Endothelial cell of umbilical vein (primary cell): Measurements from ENCODE around the gene TAMALIN. TPM values are rescaled to one million over a fixed set of nuclear protein-coding genes. Genes with fewer than 3 reads are reported as not detected.

ENCODE experiments used
- BruUV-seq: library from RNA; stranded (reverse); fragments of 400-500 nt; replicated peaks from 2 replicates; lab custom pipeline; 2021; lab: Mats Ljungman, UMichigan
- CTCF ChIA-PET: fragments of 300-600, 350-600 bp; sonication (Branson Sonifier 250); formaldehyde crosslinking; loops from one replicate; lab custom pipeline; 2021; ENCODE audit warnings: antibody characterized with exemption, inconsistent platforms; lab: Charles Lee
- POLR2A ChIA-PET: fragments of 300-600, 350-600 bp; sonication (Branson Sonifier 250); formaldehyde crosslinking; loops from one replicate; lab custom pipeline; 2021; ENCODE audit warnings: antibody characterized with exemption, inconsistent platforms; lab: Charles Lee
- DNase-seq: peaks from one replicate; pipeline ENCODE4 v3.0.0-alpha.2; 2011; ENCODE audit warnings: low read depth, low spot score
- FAIRE-seq: peaks from 2 replicates; lab custom pipeline; 2011; peaks lifted over from hg19 to GRCh38; lab: Jason Lieb, UNC
- H2AFZ ChIP-seq: 2 replicates; pipeline ENCODE4 v1.6.0; 2012; ENCODE audit warnings: low read depth, low read length, control low read depth, inconsistent platforms
- H3K27ac ChIP-seq: 2 replicates; pipeline ENCODE4 v1.5.1; 2011; ENCODE audit warnings: low read depth, mild to moderate bottlenecking, control low read depth, low read length, moderate library complexity; ENCODE audit not compliant: insufficient read depth
- H3K27me3 ChIP-seq, 2 experiments: 2 replicates each; pipeline versions ENCODE4 v1.6.0 to v1.6.1; 2011; ENCODE audit warnings: low read length in 2 of 2, mixed read lengths in 1 of 2; ENCODE audit not compliant: control insufficient read depth in 2 of 2, insufficient read depth in 2 of 2
- H3K36me3 ChIP-seq, 2 experiments: 2 replicates in 1 of 2; 3 replicates in 1 of 2; pipeline ENCODE4 v1.5.1; 2011; ENCODE audit warnings: low read length in 2 of 2, mild to moderate bottlenecking in 1 of 2, moderate library complexity in 1 of 2; ENCODE audit not compliant: control insufficient read depth in 2 of 2, insufficient read depth in 2 of 2; ENCODE audit errors: extremely low read depth in 1 of 2
- H3K4me1 ChIP-seq: 3 replicates; pipeline ENCODE4 v1.5.1; 2011; ENCODE audit warnings: mild to moderate bottlenecking, low read length; ENCODE audit not compliant: control insufficient read depth, insufficient read depth; ENCODE audit errors: extremely low read depth
- H3K4me2 ChIP-seq: 2 replicates; pipeline ENCODE4 v1.6.1; 2011; ENCODE audit warnings: low read length, control low read depth, mixed read lengths; ENCODE audit not compliant: insufficient read depth
- H3K4me3 ChIP-seq, 3 experiments: fragments of 200-600 bp in 1 of 3; sonication (generic), shearing (Covaris generic) in 1 of 3; replicated peaks in 1 of 3; 2 replicates each; pipeline ENCODE4 v1.5.1; 2011 to 2016; ENCODE audit warnings: control low read depth in 3 of 3, low read length in 3 of 3, mild to moderate bottlenecking in 2 of 3, inconsistent platforms in 1 of 3, low read depth in 1 of 3, moderate library complexity in 1 of 3; ENCODE audit not compliant: insufficient read depth in 1 of 3
- H3K79me2 ChIP-seq: 2 replicates; pipeline ENCODE4 v1.6.0; 2012; ENCODE audit warnings: low read length, inconsistent platforms; ENCODE audit not compliant: control insufficient read depth, insufficient read depth
- H3K9ac ChIP-seq: replicated peaks from 2 replicates; pipeline ENCODE3; 2011; ENCODE audit warnings: low read length, control low read depth; ENCODE audit not compliant: insufficient read depth; ENCODE audit errors: extremely low read depth
- H3K9me1 ChIP-seq: replicated peaks from 3 replicates; pipeline ENCODE4 v1.6.0; 2011; ENCODE audit warnings: mild to moderate bottlenecking, low read length; ENCODE audit not compliant: control insufficient read depth, insufficient read depth; ENCODE audit errors: extremely low read depth
- H3K9me3 ChIP-seq: replicated peaks from 2 replicates; pipeline ENCODE4 v1.5.1; 2012; ENCODE audit warnings: low read length, inconsistent platforms; ENCODE audit not compliant: control insufficient read depth, insufficient read depth
- H4K20me1 ChIP-seq: replicated peaks from 2 replicates; pipeline ENCODE3; 2011; ENCODE audit warnings: mild to moderate bottlenecking, low read length; ENCODE audit not compliant: control insufficient read depth, insufficient read depth; ENCODE audit errors: extremely low read depth
- CTCF ChIP-seq, 2 donors: IDR thresholded peaks; 1 replicate in 1 of 2; 2 replicates in 1 of 2; pipeline ENCODE4 v1.5.1; 2011; ENCODE audit warnings: low read length in 2 of 2, mild to moderate bottlenecking in 2 of 2, moderate library complexity in 2 of 2, control low read depth in 1 of 2, inconsistent platforms in 1 of 2, low read depth in 1 of 2; ENCODE audit not compliant: insufficient read depth in 1 of 2; ENCODE audit errors: extremely low read depth in 1 of 2
- EZH2 ChIP-seq: IDR thresholded peaks from 2 replicates; pipeline ENCODE4 v1.6.1; 2012; ENCODE audit warnings: borderline replicate concordance, low read depth, mild to moderate bottlenecking, moderate library complexity, low read length, inconsistent platforms; ENCODE audit not compliant: severe bottlenecking
- FOS ChIP-seq: IDR thresholded peaks from 2 replicates; pipeline ENCODE4 v1.6.1; 2011; ENCODE audit warnings: mild to moderate bottlenecking, low read length, moderate library complexity, borderline replicate concordance; ENCODE audit not compliant: insufficient read depth
- GATA2 ChIP-seq: IDR thresholded peaks from 2 replicates; pipeline ENCODE4 v1.7.0; 2011; ENCODE audit warnings: low read depth, mild to moderate bottlenecking, moderate library complexity, mixed read lengths, low read length; ENCODE audit not compliant: insufficient read length, insufficient read depth
- JUN ChIP-seq: IDR thresholded peaks from 2 replicates; pipeline ENCODE4 v1.6.1; 2011; ENCODE audit warnings: borderline replicate concordance, low read depth; ENCODE audit not compliant: insufficient read length, insufficient read depth
- MAX ChIP-seq: IDR thresholded peaks from 2 replicates; pipeline ENCODE4 v1.6.1; 2011; ENCODE audit not compliant: insufficient read depth, insufficient read length
- MYC ChIP-seq: IDR thresholded peaks from one replicate; pipeline ENCODE4 v1.6.1; 2011; ENCODE audit warnings: mild to moderate bottlenecking, low read depth, low read length
- POLR2A ChIP-seq: IDR thresholded peaks from 2 replicates; pipeline ENCODE4 v1.6.1; 2012; ENCODE audit warnings: low read depth, mild to moderate bottlenecking, control low read depth, low read length
- POLR2AphosphoS5 ChIP-seq: IDR thresholded peaks from 2 replicates; pipeline ENCODE4 v1.6.1; 2012; ENCODE audit warnings: low read depth, mild to moderate bottlenecking, control low read depth, low read length, moderate library complexity; ENCODE audit not compliant: insufficient read depth
- dilution Hi-C: fragments of 300-500 bp; cut with MboI; formaldehyde crosslinking; loops from one replicate; pipeline ENCODE4 v1.15.0; 2019; ENCODE audit warnings: low sequenced_read_pairs; ENCODE audit not compliant: extremely low pct_ligation_motif_present
- intact Hi-C: fragments of 100-400 bp; cut with micrococcal nuclease; formaldehyde crosslinking; loops from one replicate; pipeline ENCODE4 v1.10.0; 2022
- polyA plus RNA-seq, 4 experiments: library from polyadenylated mRNA; depleted of rRNA in 3 of 4; stranded (reverse) in 3 of 4; unstranded in 1 of 4; fragments of >200 nt; gene quantifications; 2 replicates each; pipeline versions ENCODE4 v1.2.1 to v1.2.3, GENCODE V29; 2011 to 2012; ENCODE audit warnings: missing spikeins in 1 of 4
- total RNA-seq: library from RNA; stranded (reverse); gene quantifications from 2 replicates; pipeline ENCODE4 v1.2.3, GENCODE V29; 2021

The TAMALIN gene
- total and polyA plus RNA-seq, 2 donors (not counting 3 experiments of a cell fraction or from before 2014, with no cell fraction given): 53.3 to 87.5 TPM

GRCh38 chr12:51960488-51960887, 46.3 kb upstream of the TAMALIN start:
- dilution Hi-C loops (no loop called here), intact Hi-C loops (no loop called here)
- Histone ChIP-seq H3K27ac (no peak overlapping the region), H3K4me2 (no peak overlapping the region), H3K79me2 (peaks cover 99% of the 10 kb centered on the region), H3K27me3 (no peaks in the 10 kb centered on the region), H3K36me3 (peaks cover 0 to 2% of the 10 kb centered on the region in 2 experiments), H3K4me3 (no peak overlapping the region), H2AFZ (no peak overlapping the region), H3K9me1 (no peaks in the 10 kb centered on the region), H4K20me1 (peaks cover 5% of the 10 kb centered on the region), H3K9ac (no peak overlapping the region), H3K9me3 (no peaks in the 10 kb centered on the region), H3K4me1 (peaks cover 32% of the 10 kb centered on the region)
- ChIA-PET CTCF (interaction anchor here (1.4 to 2.8 kb wide), 4 partner anchors 11 to 37 kb away, joined by 3 to 36 read pairs (median 12); no protein-coding TSS in a partner anchor), POLR2A (no interaction called here)
- no peak for DNase-seq
- no peak for FAIRE-seq
- no TSS peak for BruUV-seq
- TF ChIP-seq GATA2 (no peak), CTCF (IDR thresholded peaks at IDR 0.05; ENCODE audit: extremely low read depth in 1 of 2, insufficient read depth in 1 of 2, low read depth in 1 of 2, low read length in 2 of 2) (no peak), MAX (no peak), POLR2AphosphoS5 (no peak), JUN (no peak), EZH2 (no peak), MYC (no peak), POLR2A (no peak), FOS (no peak)
